ENCODE data around the gene TAMALIN. TPM values are rescaled to one million over a fixed set of nuclear protein-coding genes. Genes with fewer than 3 reads are reported as not detected.

TAMALIN gene
- total RNA-seq: 0.48 TPM in 1 of 2 replicates, not detected in the other

GRCh38 chr12:52006726-52007157 lies at the start of gene TAMALIN:
TAMALIN (plus strand) TSS chr12:52006946; CDS start chr12:52007020, 74 bp downstream.

GRCh38 chr12:52050758-52051541 lies 44.2 kb downstream of the TAMALIN start, which contains the start of gene NR4A1:
NR4A1 (plus strand) TSS chr12:52051442; CDS start chr12:52054329, 2,887 bp downstream.

Other genes starting within 250 kb of the TAMALIN start
- gene FIGNL2, start 158.2 kb upstream of the TAMALIN start, total RNA-seq: under 0.01 TPM in 1 of 2 replicates, not detected in the other
- gene ANKRD33, start 118.8 kb upstream of the TAMALIN start, total RNA-seq: not detected in 2 replicates
- 0.64 and 1.9 TPM in 2 replicates for gene ACVRL1, start 99.4 kb upstream of the TAMALIN start, total RNA-seq
- 11.1 and 13.0 TPM in 2 replicates for gene ACVR1B, start 55.2 kb upstream of the TAMALIN start, total RNA-seq
- 0.72 and 2.8 TPM in 2 replicates for gene NR4A1, start 44.5 kb downstream of the TAMALIN start, total RNA-seq
- 76.1 and 124 TPM in 2 replicates for gene ATG101, start 63.0 kb downstream of the TAMALIN start, total RNA-seq
- not detected in 2 replicates for gene SMIM41, start 72.8 kb downstream of the TAMALIN start, total RNA-seq
- gene KRT80, start 185.1 kb downstream of the TAMALIN start, total RNA-seq: 8.3 and 11.8 TPM in 2 replicates
- 775 and 1,618 TPM in 2 replicates for gene KRT7, start 226.3 kb downstream of the TAMALIN start, total RNA-seq

Measured in tracheal epithelial cell (primary cell).